Measurements from ENCODE around the gene TAF4.

Gene TAF4

GRCh38 chr20:61968036-61968810 is 97.5 kb downstream of the TAF4 start:
- in situ Hi-C loops (cut with HindIII; ENCODE audit: low sequenced_read_pairs), result no loop called here

- in situ Hi-C loops (cut with HindIII; ENCODE audit: low sequenced_read_pairs), result no loop called here
Measured at GRCh38 chr20:61967300-61967699, 98.4 kb downstream of the TAF4 start.

- in situ Hi-C loops (cut with HindIII; ENCODE audit: low sequenced_read_pairs), result no loop called here
Measured at GRCh38 chr20:61966492-61967244, 99.0 kb downstream of the TAF4 start.

- in situ Hi-C loops (cut with HindIII; ENCODE audit: low sequenced_read_pairs), result no loop called here
Measured at GRCh38 chr20:61965606-61966491, 99.8 kb downstream of the TAF4 start.

- in situ Hi-C loops (cut with HindIII; ENCODE audit: low sequenced_read_pairs), result no loop called here
Measured at GRCh38 chr20:61964675-61965605, 100.7 kb downstream of the TAF4 start.

GRCh38 chr20:61963885-61964674 is 101.6 kb downstream of the TAF4 start:
- in situ Hi-C loops (cut with HindIII; ENCODE audit: low sequenced_read_pairs), result no loop called here

- in situ Hi-C loops (cut with HindIII; ENCODE audit: low sequenced_read_pairs), result no loop called here
Measured at GRCh38 chr20:61963149-61963548, 102.5 kb downstream of the TAF4 start.

GRCh38 chr20:61960836-61961235 is 104.8 kb downstream of the TAF4 start:
- in situ Hi-C loops (cut with HindIII; ENCODE audit: low sequenced_read_pairs), result no loop called here

- in situ Hi-C loops (cut with HindIII; ENCODE audit: low sequenced_read_pairs), result no loop called here
Measured at GRCh38 chr20:61958773-61959700, 106.6 kb downstream of the TAF4 start.

GRCh38 chr20:61957961-61958715 is 107.5 kb downstream of the TAF4 start:
- in situ Hi-C loops (cut with HindIII; ENCODE audit: low sequenced_read_pairs), result no loop called here

- in situ Hi-C loops (cut with HindIII; ENCODE audit: low sequenced_read_pairs), result no loop called here
Measured at GRCh38 chr20:61956396-61957342, 109.0 kb downstream of the TAF4 start.

- in situ Hi-C loops (cut with HindIII; ENCODE audit: low sequenced_read_pairs), result no loop called here
Measured at GRCh38 chr20:61955668-61956395, 109.8 kb downstream of the TAF4 start.

GRCh38 chr20:61954276-61955021 is 111.2 kb downstream of the TAF4 start:
- in situ Hi-C loops (cut with HindIII; ENCODE audit: low sequenced_read_pairs), result no loop called here

- in situ Hi-C loops (cut with HindIII; ENCODE audit: low sequenced_read_pairs), result no loop called here
Measured at GRCh38 chr20:61953037-61954021, 112.4 kb downstream of the TAF4 start.

Data from DLD1 (cell line).